IMR-90 (cell line): ENCODE results near the gene TMED6. TPM values are rescaled to one million over a fixed set of nuclear protein-coding genes. Genes with fewer than 3 reads are reported as not detected.

ENCODE experiments used
- ATAC-seq: fragments of 200-7000 bp; cut with Tn5 transposase; 2 replicates; pipeline ENCODE4 v1.9.1; 2020; ENCODE audit warnings: low read depth, mild to moderate bottlenecking, moderate library complexity
- BruUV-seq: library from RNA; stranded (reverse); fragments of 400-500 nt; replicated peaks from 2 replicates; lab custom pipeline; 2021; lab: Mats Ljungman, UMichigan
- CTCF ChIA-PET: fragments of 300-600 bp; formaldehyde crosslinking; extraction: SDS; loops from one replicate; lab custom pipeline; 2021; ENCODE audit warnings: antibody characterized with exemption; lab: Yijun Ruan, JAX
- POLR2A ChIA-PET: fragments of 300-600 bp; sonication (Branson Sonifier 250); formaldehyde crosslinking; loops from one replicate; lab custom pipeline; 2022; ENCODE audit warnings: antibody characterized with exemption; ENCODE audit not compliant: unreplicated experiment; lab: Charles Lee
- DNase-seq: peaks from one replicate; pipeline ENCODE4 v3.0.0; 2013
- H2AFZ ChIP-seq: replicated peaks from 2 replicates; pipeline ENCODE3; 2013; ENCODE audit warnings: low read length, mild to moderate bottlenecking; ENCODE audit not compliant: poor library complexity
- H2AK5ac ChIP-seq: 2 replicates; pipeline ENCODE4 v1.6.1; 2013; ENCODE audit warnings: low read depth, low read length, inconsistent platforms
- H2AK9ac ChIP-seq: replicated peaks from 2 replicates; pipeline ENCODE3; 2013; ENCODE audit warnings: mild to moderate bottlenecking, low read depth, low read length, moderate library complexity; ENCODE audit not compliant: poor library complexity
- H2BK120ac ChIP-seq: 2 replicates; pipeline ENCODE4 v1.6.1; 2013; ENCODE audit warnings: low read depth, low read length, inconsistent platforms
- H2BK15ac ChIP-seq: 3 replicates; pipeline ENCODE4 v1.6.1; 2013; ENCODE audit warnings: low read depth, low read length, inconsistent platforms
- H2BK20ac ChIP-seq: 2 replicates; pipeline ENCODE4 v1.6.1; 2013; ENCODE audit warnings: low read depth, mild to moderate bottlenecking, inconsistent platforms, low read length, moderate library complexity
- H2BK5ac ChIP-seq: 2 replicates; pipeline ENCODE4 v1.6.1; 2013; ENCODE audit warnings: mild to moderate bottlenecking, low read depth, low read length, inconsistent platforms; ENCODE audit not compliant: poor library complexity, severe bottlenecking
- H3K14ac ChIP-seq: replicated peaks from 2 replicates; pipeline ENCODE4 v1.6.1; 2013; ENCODE audit warnings: low read depth, low read length, inconsistent platforms
- H3K18ac ChIP-seq: 2 replicates; pipeline ENCODE4 v1.6.1; 2013; ENCODE audit warnings: low read depth, low read length, control low read depth
- H3K23ac ChIP-seq: 2 replicates; pipeline ENCODE4 v1.6.1; 2013; ENCODE audit warnings: low read depth, low read length, inconsistent platforms
- H3K27ac ChIP-seq: 2 replicates; pipeline ENCODE4 v1.5.1; 2013; ENCODE audit warnings: mild to moderate bottlenecking, control low read depth, low read length; ENCODE audit not compliant: insufficient read depth
- H3K27me3 ChIP-seq: 2 replicates; pipeline ENCODE4 v1.6.1; 2013; ENCODE audit warnings: low read length; ENCODE audit not compliant: control insufficient read depth, insufficient read depth
- H3K36me3 ChIP-seq: 2 replicates; pipeline ENCODE4 v1.6.1; 2013; ENCODE audit warnings: low read length, mixed read lengths; ENCODE audit not compliant: control insufficient read depth, insufficient read depth
- H3K4ac ChIP-seq: 2 replicates; pipeline ENCODE4 v1.6.1; 2013; ENCODE audit warnings: low read depth, low read length, inconsistent platforms
- H3K4me1 ChIP-seq: 2 replicates; pipeline ENCODE4 v1.6.1; 2013; ENCODE audit warnings: low read length, mixed read lengths; ENCODE audit not compliant: control insufficient read depth, insufficient read depth
- H3K4me2 ChIP-seq: 2 replicates; pipeline ENCODE4 v1.6.1; 2013; ENCODE audit warnings: low read depth, mild to moderate bottlenecking, control low read depth, low read length, moderate library complexity
- H3K4me3 ChIP-seq: 2 replicates; pipeline ENCODE4 v1.5.1; 2013; ENCODE audit warnings: low read depth, mild to moderate bottlenecking, control low read depth, low read length, moderate library complexity; ENCODE audit not compliant: insufficient read depth
- H3K56ac ChIP-seq: 2 replicates; pipeline ENCODE4 v1.6.1; 2013; ENCODE audit warnings: low read length, inconsistent platforms; ENCODE audit not compliant: insufficient read depth; ENCODE audit errors: extremely low read depth
- H3K79me1 ChIP-seq, 2 experiments: 2 replicates each; pipeline ENCODE4 v1.6.1; 2013; ENCODE audit warnings: low read length in 2 of 2, inconsistent platforms in 1 of 2, low read depth in 1 of 2
- H3K9ac ChIP-seq: 2 replicates; pipeline ENCODE4 v1.6.1; 2013; ENCODE audit warnings: low read depth, low read length, control low read depth
- H3K9me1 ChIP-seq: 2 replicates; pipeline ENCODE4 v1.6.1; 2013; ENCODE audit warnings: low read length, inconsistent platforms; ENCODE audit not compliant: insufficient read depth
- H3K9me3 ChIP-seq: 2 replicates; pipeline ENCODE4 v1.6.1; 2013; ENCODE audit warnings: low read length; ENCODE audit not compliant: control insufficient read depth, insufficient read depth
- H4K20me1 ChIP-seq: 2 replicates; pipeline ENCODE4 v1.6.1; 2013; ENCODE audit warnings: low read length, inconsistent platforms; ENCODE audit not compliant: insufficient read depth
- H4K5ac ChIP-seq: 2 replicates; pipeline ENCODE4 v1.6.1; 2013; ENCODE audit warnings: mild to moderate bottlenecking, low read depth, low read length, control low read depth
- H4K8ac ChIP-seq, 2 experiments: 2 replicates each; pipeline ENCODE4 v1.6.1; 2013; ENCODE audit warnings: low read depth in 2 of 2, low read length in 2 of 2, control low read depth in 1 of 2, inconsistent platforms in 1 of 2
- H4K91ac ChIP-seq: 2 replicates; pipeline ENCODE4 v1.6.1; 2013; ENCODE audit warnings: low read depth, low read length, inconsistent platforms; ENCODE audit not compliant: insufficient read depth
- CEBPB ChIP-seq: IDR thresholded peaks from 2 replicates; pipeline ENCODE4 v1.6.1; 2012; ENCODE audit warnings: low read depth, low read length, improper control_type of control experiment
- CHD1 ChIP-seq: IDR thresholded peaks from 2 replicates; pipeline ENCODE4 v1.6.1; 2012; ENCODE audit warnings: low read depth, low read length, improper control_type of control experiment
- ELK1 ChIP-seq: fragments of 150-350 bp; IDR thresholded peaks from 2 replicates; pipeline ENCODE4 v1.6.1; 2016; ENCODE audit warnings: low read depth, mild to moderate bottlenecking, low read length, moderate library complexity, borderline replicate concordance
- FOS ChIP-seq: fragments of 150-350 bp; IDR thresholded peaks from 2 replicates; pipeline ENCODE4 v1.6.1; 2016; ENCODE audit warnings: low read depth, low read length
- RAD21 ChIP-seq: IDR thresholded peaks from 2 replicates; pipeline ENCODE4 v1.6.1; 2012; ENCODE audit warnings: low read length, improper control_type of control experiment
- RFX5 ChIP-seq: IDR thresholded peaks from 2 replicates; pipeline ENCODE4 v1.8.0; 2012; ENCODE audit warnings: low read depth, mild to moderate bottlenecking, low read length, moderate library complexity
- SMC3 ChIP-seq: fragments of 150-350 bp; IDR thresholded peaks from 2 replicates; pipeline ENCODE4 v1.6.1; 2016; ENCODE audit warnings: low read depth, mild to moderate bottlenecking, antibody characterized with exemption, low read length, moderate library complexity
- WGBS, 2 experiments: methylation state at CpG; one replicate each; pipeline versions ENCODE4 v1.1.5 to v1.1.7; 2013; ENCODE audit warnings: missing lambda C conversion rate in 2 of 2; ENCODE audit not compliant: insufficient read length in 1 of 2; ENCODE audit errors: extremely low coverage in 2 of 2; 5-methylcytosine and 5-hydroxymethylcytosine counted together
- dilution Hi-C: fragments of 300-500 bp; cut with HindIII; formaldehyde crosslinking; loops from one replicate; pipeline ENCODE4 v1.14.3; 2018; ENCODE audit warnings: low sequenced_read_pairs; ENCODE audit not compliant: unreplicated experiment
- in situ Hi-C: fragments of 300-500 bp; cut with MboI; formaldehyde crosslinking; loops from 3 replicates; pipeline ENCODE4 v1.14.3; 2019; ENCODE audit warnings: low sequenced_read_pairs, inconsistent platforms, mixed read lengths
- intact Hi-C: fragments of 100-400 bp; cut with micrococcal nuclease; formaldehyde crosslinking; loops from 2 replicates; pipeline ENCODE4 v1.10.0; 2022
- polyA plus RNA-seq, 3 experiments: library from polyadenylated mRNA; depleted of rRNA; stranded (reverse); fragments of >200 nt; gene quantifications; 2 replicates each; pipeline ENCODE4 v1.2.3, GENCODE V29; 2012; ENCODE audit warnings: low replicate concordance in 1 of 3
- total RNA-seq: library from RNA; depleted of rRNA; stranded (reverse); fragments of >200 nt; gene quantifications from 2 replicates; pipeline ENCODE4 v1.2.3, GENCODE V29; 2012
- TF ChIP-seq, protein P1 (sequence below): fragments of 150-350 bp; IDR thresholded peaks from 2 replicates; pipeline ENCODE4 v1.6.1; 2017; ENCODE audit warnings: mild to moderate bottlenecking, antibody characterized with exemption, low read length, low read depth
- TF ChIP-seq, protein P2 (sequence below): conservative IDR thresholded peaks from 2 replicates; pipeline ENCODE4 v1.5.1; 2012; ENCODE audit warnings: mild to moderate bottlenecking, low read depth, low read length, improper control_type of control experiment

The TMED6 gene
- total and polyA plus RNA-seq, 2 of the 4 experiments (the other 2 are of a cell fraction), result 0.10 TPM; not detected in 1

GRCh38 chr16:69378760-69379159, 27.2 kb upstream of the TMED6 start:
- Histone ChIP-seq H3K56ac (no peak overlapping the region), H4K8ac (no peak overlapping the region), H3K79me1 (peaks cover 28 to 42% of the 10 kb centered on the region in 2 experiments), H3K9ac (no peak overlapping the region), H3K36me3 (peaks cover 18% of the 10 kb centered on the region), H3K4me2 (no peak overlapping the region), H2BK5ac (no peak overlapping the region), H2AFZ (no peak overlapping the region), H4K5ac (no peak overlapping the region), H3K18ac (no peak overlapping the region), H3K4me3 (no peak overlapping the region), H3K9me1 (peaks cover 2% of the 10 kb centered on the region), H3K27ac (no peak overlapping the region), H2BK120ac (no peak overlapping the region), H3K23ac (no peak overlapping the region), H3K27me3 (no peaks in the 10 kb centered on the region), H2AK5ac (no peak overlapping the region), H3K4me1 (no peaks in the 10 kb centered on the region), H2BK15ac (no peak overlapping the region), H4K91ac (no peak overlapping the region), H4K20me1 (0 out of 2 replicates have a peak, but pooled peaks cover 1% of the 10 kb centered on the region), H3K9me3 (no peaks in the 10 kb centered on the region), H3K4ac (no peak overlapping the region), H2AK9ac (no peak overlapping the region), H3K14ac (no peak overlapping the region), H2BK20ac (no peak overlapping the region)
- no TSS peak for BruUV-seq
- dilution Hi-C loops, result no loop called here
- in situ Hi-C loops, result no loop called here
- DNase-seq (peak; percentile 6), ATAC-seq (no peak)
- ChIA-PET CTCF (no interaction called here), POLR2A (interaction anchor here (0.5 to 0.6 kb wide), 3 partner anchors 17 to 286 kb away, joined by 3 to 7 read pairs (median 4); no protein-coding TSS in a partner anchor)
- no CpG with 5 or more reads among the region's 1 CpG for WGBS, 2 experiments
- TF ChIP-seq, protein P1, sequence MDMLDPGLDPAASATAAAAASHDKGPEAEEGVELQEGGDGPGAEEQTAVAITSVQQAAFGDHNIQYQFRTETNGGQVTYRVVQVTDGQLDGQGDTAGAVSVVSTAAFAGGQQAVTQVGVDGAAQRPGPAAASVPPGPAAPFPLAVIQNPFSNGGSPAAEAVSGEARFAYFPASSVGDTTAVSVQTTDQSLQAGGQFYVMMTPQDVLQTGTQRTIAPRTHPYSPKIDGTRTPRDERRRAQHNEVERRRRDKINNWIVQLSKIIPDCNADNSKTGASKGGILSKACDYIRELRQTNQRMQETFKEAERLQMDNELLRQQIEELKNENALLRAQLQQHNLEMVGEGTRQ, result no peak
- TF ChIP-seq RFX5 (no peak), CHD1 (no peak), SMC3 (no peak), FOS (no peak), ELK1 (no peak), RAD21 (no peak), CEBPB (no peak)
- TF ChIP-seq, protein P2, sequence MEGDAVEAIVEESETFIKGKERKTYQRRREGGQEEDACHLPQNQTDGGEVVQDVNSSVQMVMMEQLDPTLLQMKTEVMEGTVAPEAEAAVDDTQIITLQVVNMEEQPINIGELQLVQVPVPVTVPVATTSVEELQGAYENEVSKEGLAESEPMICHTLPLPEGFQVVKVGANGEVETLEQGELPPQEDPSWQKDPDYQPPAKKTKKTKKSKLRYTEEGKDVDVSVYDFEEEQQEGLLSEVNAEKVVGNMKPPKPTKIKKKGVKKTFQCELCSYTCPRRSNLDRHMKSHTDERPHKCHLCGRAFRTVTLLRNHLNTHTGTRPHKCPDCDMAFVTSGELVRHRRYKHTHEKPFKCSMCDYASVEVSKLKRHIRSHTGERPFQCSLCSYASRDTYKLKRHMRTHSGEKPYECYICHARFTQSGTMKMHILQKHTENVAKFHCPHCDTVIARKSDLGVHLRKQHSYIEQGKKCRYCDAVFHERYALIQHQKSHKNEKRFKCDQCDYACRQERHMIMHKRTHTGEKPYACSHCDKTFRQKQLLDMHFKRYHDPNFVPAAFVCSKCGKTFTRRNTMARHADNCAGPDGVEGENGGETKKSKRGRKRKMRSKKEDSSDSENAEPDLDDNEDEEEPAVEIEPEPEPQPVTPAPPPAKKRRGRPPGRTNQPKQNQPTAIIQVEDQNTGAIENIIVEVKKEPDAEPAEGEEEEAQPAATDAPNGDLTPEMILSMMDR, result no peak
- intact Hi-C loops, result no loop called here
